ENCODE results near the gene PARP12. TPM values are rescaled to one million over a fixed set of nuclear protein-coding genes. Genes with fewer than 3 reads are reported as not detected.

Gene PARP12
- total and polyA plus RNA-seq, 2 of the 8 experiments (the other 6 are each of a cell fraction or from before 2014, with no cell fraction given) = 9.0 to 21.5 TPM

DNA sequence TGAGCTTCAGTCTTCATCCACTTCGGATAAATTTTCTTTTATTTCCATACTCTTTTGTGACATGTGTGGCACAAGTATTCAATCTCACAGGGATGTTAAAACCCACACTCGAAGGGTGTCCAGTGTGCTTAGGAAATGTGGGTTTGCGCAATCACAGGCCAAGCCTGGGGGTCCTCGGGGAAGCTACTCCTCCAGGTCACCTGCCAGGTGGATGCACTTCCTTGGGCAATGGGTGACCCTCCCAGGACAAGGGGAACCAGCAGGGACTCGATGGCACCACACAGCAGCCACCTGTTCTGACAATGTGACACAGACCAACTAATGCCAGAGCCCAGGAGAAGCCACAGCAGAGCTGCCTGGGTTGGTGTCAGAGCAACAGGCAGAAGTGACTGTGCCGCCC is 39.0 kb downstream of the PARP12 start:
- H2BK120ac ChIP-seq (replicated peaks; ENCODE audit: low read depth, low read length) = no peak overlapping the region
- H3K79me2 ChIP-seq (ENCODE audit: control insufficient read depth in 1 of 2, insufficient read depth in 2 of 2, low read length in 2 of 2) = no peaks in the 10 kb centered on the region
- ChIA-PET POLR2A (ENCODE audit: partially characterized antibody) (no interaction called here), CTCF (ENCODE audit: partially characterized antibody) (interaction anchor here (0.6 to 0.8 kb wide), 3 partner anchors 18 to 423 kb away, joined by 3 read pairs; no protein-coding TSS in a partner anchor)
- no peak overlapping the region for H3K4ac ChIP-seq (replicated peaks; ENCODE audit: insufficient read length, low read depth, low read length)
- H3K9ac ChIP-seq (replicated peaks in 1 of 4; ENCODE audit: extremely low read depth in 1 of 4, low read depth in 3 of 4, low read length in 3 of 4) = no peak overlapping the region
- H3K4me3 ChIP-seq (ENCODE audit: extremely low read depth in 1 of 4, insufficient read depth in 2 of 4, low read depth in 3 of 4, low read length in 4 of 4) = no peak overlapping the region
- H3K79me1 ChIP-seq (ENCODE audit: low read depth, low read length) = 0 out of 2 replicates have a peak, but pooled peaks cover 2% of the 10 kb centered on the region
- H3K14ac ChIP-seq (ENCODE audit: insufficient read length) = no peak overlapping the region
- H4K5ac ChIP-seq (ENCODE audit: insufficient read length, low read depth, low read length) = no peak overlapping the region
- peak overlapping the region; percentile 13; the same call in 1 of the 2 replicates for H2BK5ac ChIP-seq (ENCODE audit: low read depth, low read length)
- no peak overlapping the region for H3K27ac ChIP-seq (ENCODE audit: low read depth, low read length)
- no peaks in the 10 kb centered on the region for H3K4me1 ChIP-seq (replicated peaks in 1 of 4; ENCODE audit: control insufficient read depth in 3 of 4, insufficient read depth in 4 of 4, low read length in 3 of 4)
- H3K23me2 ChIP-seq (ENCODE audit: low read depth, low read length) = no peaks in the 10 kb centered on the region
- H2BK15ac ChIP-seq (ENCODE audit: low read length) = no peak overlapping the region
- WGBS, 2 experiments (ENCODE audit: extremely low coverage in 1 of 2, insufficient coverage in 1 of 2, insufficient read length in 1 of 2, insufficient replicate concordance in 2 of 2, low coverage in 1 of 2, low lambda C conversion rate in 2 of 2, missing lambda C conversion rate in 1 of 2) = 87% methylated on average over 6 of the region's 6 CpGs; no CpG with 5 or more reads in 1 of the 2 experiments
- DNase-seq (ENCODE audit: low read depth in 1 of 2, low spot score in 2 of 2) = no peak
- no peak overlapping the region for H2AK5ac ChIP-seq (ENCODE audit: low read depth, low read length)
- no peak overlapping the region for H3K4me2 ChIP-seq (ENCODE audit: insufficient read depth in 1 of 2, low read depth in 2 of 2, low read length in 2 of 2)
- H3K56ac ChIP-seq (replicated peaks; ENCODE audit: insufficient read length, low read depth, low read length) = no peak overlapping the region
- no peak overlapping the region for H4K91ac ChIP-seq (replicated peaks; ENCODE audit: insufficient read length, low read length)
- H2AFZ ChIP-seq (ENCODE audit: low read length) = no peak overlapping the region
- no peaks in the 10 kb centered on the region for H3K36me3 ChIP-seq (ENCODE audit: control insufficient read depth in 2 of 4, insufficient read depth in 4 of 4, low read length in 3 of 4)
- no peaks in the 10 kb centered on the region for H3K9me3 ChIP-seq (ENCODE audit: insufficient read depth in 2 of 2, low read depth in 1 of 2, low read length in 1 of 2)
- no peak overlapping the region for H3K18ac ChIP-seq (ENCODE audit: extremely low read depth, low read length)
- H3K27me3 ChIP-seq (replicated peaks in 1 of 4; ENCODE audit: control insufficient read depth in 3 of 4, extremely low read depth in 1 of 4, insufficient read depth in 3 of 4, low read length in 3 of 4) = no peaks in the 10 kb centered on the region
- H2BK20ac ChIP-seq (ENCODE audit: low read length) = no peak overlapping the region
- H3K23ac ChIP-seq (ENCODE audit: insufficient read length) = no peak overlapping the region
- no peak overlapping the region; the same call in 1 of the 2 replicates for H4K8ac ChIP-seq (ENCODE audit: extremely low read depth, insufficient read depth, low read length)
- no peak for FAIRE-seq
- no peak for TF ChIP-seq KDM5A (IDR thresholded peaks at IDR 0.05; ENCODE audit: low read length)
- peak; percentile 23; the same call in 1 of the 2 replicates for TF ChIP-seq CEBPB (IDR thresholded peaks at IDR 0.05; ENCODE audit: low read depth, low read length)
- H4K20me1 ChIP-seq (replicated peaks in 1 of 2; ENCODE audit: control insufficient read depth in 1 of 2, insufficient read depth in 2 of 2, low read length in 2 of 2) = no peaks in the 10 kb centered on the region
- no peak overlapping the region for H2BK12ac ChIP-seq (ENCODE audit: low read depth, low read length)

All from H1 (cell line).